MCF 10A (cell line): ENCODE results near the gene GALM. TPM values are rescaled to one million over a fixed set of nuclear protein-coding genes. Genes with fewer than 3 reads are reported as not detected.

Experiments
- BruUV-seq: library from RNA; stranded (reverse); fragments of 400-500 nt; replicated peaks from 2 replicates; lab custom pipeline; 2021; lab: Mats Ljungman, UMichigan
- CTCF ChIA-PET: fragments of 300-600 bp; sonication (Branson Sonifier 250); formaldehyde crosslinking; extraction: SDS; loops from one replicate; lab custom pipeline; 2021; ENCODE audit warnings: antibody characterized with exemption, inconsistent platforms; lab: Yijun Ruan, JAX
- POLR2A ChIA-PET: fragments of 300-600, 350-650 bp; sonication (Branson Sonifier 250); formaldehyde crosslinking; extraction: SDS; loops from one replicate; lab custom pipeline; 2020; ENCODE audit warnings: antibody characterized with exemption, inconsistent platforms; lab: Yijun Ruan, JAX
- DNase-seq: peaks from one replicate; pipeline ENCODE4 v3.0.0-alpha.2; 2018; ENCODE audit not compliant: unreplicated experiment
- H3K27ac Mint-ChIP-seq: one replicate; pipeline ENCODE4 v1.8.0; 2022; ENCODE audit warnings: mild to moderate bottlenecking, low read depth, mixed read lengths; ENCODE audit not compliant: unreplicated experiment
- H3K27me3 Mint-ChIP-seq: one replicate; pipeline ENCODE4 v1.8.0; 2022; ENCODE audit warnings: mixed read lengths; ENCODE audit not compliant: insufficient read depth, unreplicated experiment
- H3K36me3 Mint-ChIP-seq: one replicate; pipeline ENCODE4 v1.8.0; 2022; ENCODE audit warnings: mild to moderate bottlenecking, moderate library complexity, mixed read lengths; ENCODE audit not compliant: insufficient read depth, unreplicated experiment
- H3K4me1 Mint-ChIP-seq: one replicate; pipeline ENCODE4 v1.8.0; 2022; ENCODE audit warnings: mixed read lengths; ENCODE audit not compliant: insufficient read depth, unreplicated experiment
- H3K4me3 Mint-ChIP-seq: one replicate; pipeline ENCODE4 v1.8.0; 2022; ENCODE audit warnings: mild to moderate bottlenecking, moderate library complexity, mixed read lengths; ENCODE audit not compliant: unreplicated experiment
- H3K9me3 Mint-ChIP-seq: one replicate; pipeline ENCODE4 v1.8.0; 2022; ENCODE audit warnings: mixed read lengths; ENCODE audit not compliant: unreplicated experiment
- intact Hi-C: fragments of 100-400 bp; cut with micrococcal nuclease; formaldehyde crosslinking; loops from 2 replicates; pipeline ENCODE4 v1.14.1; 2022
- total RNA-seq: library from RNA; stranded (reverse); gene quantifications from 2 replicates; pipeline ENCODE4 v1.2.3, GENCODE V29; 2022
- TF ChIP-seq, protein P1 (sequence below): fragments of 200-600 bp; IDR thresholded peaks from one replicate; pipeline ENCODE4 v1.8.0; 2022; ENCODE audit warnings: antibody characterized with exemption, mild to moderate bottlenecking; ENCODE audit not compliant: unreplicated experiment

GALM gene
- total RNA-seq, 1 experiment from 2014 or later: not detected

- H3K27me3 Mint-ChIP-seq: no peaks in the 10 kb centered on the region
Observed at GRCh38 chr2:38650012-38650411, 15.9 kb upstream of the GALM start.

GRCh38 chr2:38650717-38651116 lies 15.2 kb upstream of the GALM start:
- no peaks in the 10 kb centered on the region for H3K27me3 Mint-ChIP-seq
- H3K36me3 Mint-ChIP-seq: no peaks in the 10 kb centered on the region
- TF ChIP-seq, protein P1, sequence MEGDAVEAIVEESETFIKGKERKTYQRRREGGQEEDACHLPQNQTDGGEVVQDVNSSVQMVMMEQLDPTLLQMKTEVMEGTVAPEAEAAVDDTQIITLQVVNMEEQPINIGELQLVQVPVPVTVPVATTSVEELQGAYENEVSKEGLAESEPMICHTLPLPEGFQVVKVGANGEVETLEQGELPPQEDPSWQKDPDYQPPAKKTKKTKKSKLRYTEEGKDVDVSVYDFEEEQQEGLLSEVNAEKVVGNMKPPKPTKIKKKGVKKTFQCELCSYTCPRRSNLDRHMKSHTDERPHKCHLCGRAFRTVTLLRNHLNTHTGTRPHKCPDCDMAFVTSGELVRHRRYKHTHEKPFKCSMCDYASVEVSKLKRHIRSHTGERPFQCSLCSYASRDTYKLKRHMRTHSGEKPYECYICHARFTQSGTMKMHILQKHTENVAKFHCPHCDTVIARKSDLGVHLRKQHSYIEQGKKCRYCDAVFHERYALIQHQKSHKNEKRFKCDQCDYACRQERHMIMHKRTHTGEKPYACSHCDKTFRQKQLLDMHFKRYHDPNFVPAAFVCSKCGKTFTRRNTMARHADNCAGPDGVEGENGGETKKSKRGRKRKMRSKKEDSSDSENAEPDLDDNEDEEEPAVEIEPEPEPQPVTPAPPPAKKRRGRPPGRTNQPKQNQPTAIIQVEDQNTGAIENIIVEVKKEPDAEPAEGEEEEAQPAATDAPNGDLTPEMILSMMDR: no peak
- no TSS peak for BruUV-seq
- DNase-seq: no peak
- intact Hi-C loops: no loop called here
- H3K4me3 Mint-ChIP-seq: no peak overlapping the region
- no peak overlapping the region for H3K27ac Mint-ChIP-seq
- POLR2A ChIA-PET: no interaction called here
- H3K9me3 Mint-ChIP-seq: peaks cover 5% of the 10 kb centered on the region
- CTCF ChIA-PET: interaction anchor here (0.5 to 0.9 kb wide), 2 partner anchors 24 to 154 kb away, joined by 3 to 5 read pairs; no protein-coding TSS in a partner anchor
- H3K4me1 Mint-ChIP-seq: peaks cover 8% of the 10 kb centered on the region

More at GRCh38 chr2:38650012-38650411, 15.9 kb upstream of the GALM start:
- Mint-ChIP-seq H3K4me1 (peaks cover 8% of the 10 kb centered on the region), H3K36me3 (no peaks in the 10 kb centered on the region), H3K27ac (no peak overlapping the region), H3K9me3 (peaks cover 5% of the 10 kb centered on the region), H3K4me3 (no peak overlapping the region)
- POLR2A ChIA-PET: no interaction called here
- no TSS peak for BruUV-seq
- no peak for DNase-seq
- CTCF ChIA-PET: interaction anchor here (0.5 kb wide), 1 partner anchor 155 kb away, joined by 3 read pairs; no protein-coding TSS in a partner anchor
- intact Hi-C loops: no loop called here
- TF ChIP-seq, protein P1: no peak

DNA sequence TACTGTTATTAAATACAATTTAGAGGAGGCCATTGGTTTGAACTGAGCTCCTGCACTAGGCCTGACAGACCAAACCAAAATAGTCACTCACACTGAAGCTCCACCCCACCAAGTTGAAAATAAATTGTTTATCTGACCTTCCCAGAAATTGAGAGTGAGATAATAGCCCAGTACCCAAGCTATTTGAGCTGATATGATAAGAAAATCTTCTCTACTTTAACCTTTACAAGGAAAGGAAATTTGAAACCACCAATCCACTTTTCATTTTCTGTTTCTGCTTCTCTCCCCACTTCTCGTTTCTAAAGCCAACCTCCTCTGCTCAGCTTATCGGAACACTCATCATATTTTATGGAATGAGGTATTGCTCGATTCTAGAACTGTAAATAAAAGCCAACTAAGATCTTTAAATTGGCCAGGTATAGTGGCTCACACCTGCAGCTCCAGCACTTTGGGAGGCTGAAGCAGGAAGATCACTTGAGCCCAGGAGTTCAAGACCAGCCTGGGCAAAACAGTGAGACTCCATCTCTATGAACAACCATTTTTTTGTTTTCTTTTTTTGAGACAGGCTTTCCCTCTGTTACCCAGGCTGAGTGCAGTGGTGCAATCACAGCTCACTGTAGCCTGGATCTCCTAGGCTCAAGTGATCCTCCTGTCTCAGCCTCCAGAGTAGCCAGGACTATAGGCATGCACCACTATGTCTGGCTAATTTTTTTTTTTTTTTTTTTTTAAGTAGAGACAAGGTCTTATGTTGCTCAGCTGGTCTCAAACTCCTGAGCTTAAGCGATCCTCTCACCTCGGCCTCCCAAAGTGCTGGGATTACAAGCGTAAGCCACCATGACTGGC lies 13.3 kb upstream of the GALM start:
- ChIA-PET POLR2A (interaction anchor here (1.0 kb wide), 1 partner anchor 11 kb away, joined by 3 read pairs; no protein-coding TSS in a partner anchor), CTCF (no interaction called here)
- intact Hi-C loops: no loop called here
- H3K4me3 Mint-ChIP-seq: no peak overlapping the region
- H3K27me3 Mint-ChIP-seq: no peaks in the 10 kb centered on the region
- no TSS peak for BruUV-seq
- no peak overlapping the region for H3K27ac Mint-ChIP-seq
- TF ChIP-seq, protein P1: no peak
- peaks cover 5% of the 10 kb centered on the region for H3K9me3 Mint-ChIP-seq
- H3K4me1 Mint-ChIP-seq: peaks cover 8% of the 10 kb centered on the region
- no peaks in the 10 kb centered on the region for H3K36me3 Mint-ChIP-seq
- no peak for DNase-seq

DNA sequence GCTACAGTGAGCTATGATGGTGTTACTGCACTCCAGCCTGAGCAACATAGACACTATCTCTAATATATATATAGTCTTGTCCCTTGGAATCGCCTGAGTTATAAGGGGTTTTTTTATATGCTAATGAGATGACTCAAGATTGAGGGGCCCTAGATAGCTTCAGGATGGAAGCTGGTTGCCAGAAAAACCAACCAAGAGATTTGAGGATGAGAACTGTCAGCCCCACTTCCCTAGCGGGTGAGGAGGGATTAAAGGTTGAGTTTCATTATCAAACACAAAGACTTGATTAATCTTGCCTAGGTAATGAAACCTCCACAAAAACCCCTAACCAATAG lies 12.6 kb upstream of the GALM start:
- intact Hi-C loops: no loop called here
- Mint-ChIP-seq H3K36me3 (no peaks in the 10 kb centered on the region), H3K9me3 (no peaks in the 10 kb centered on the region), H3K4me1 (peaks cover 1% of the 10 kb centered on the region), H3K4me3 (no peak overlapping the region), H3K27me3 (no peaks in the 10 kb centered on the region), H3K27ac (no peak overlapping the region)
- TF ChIP-seq, protein P1: no peak
- DNase-seq: no peak
- ChIA-PET POLR2A (interaction anchor here (1.3 kb wide), 1 partner anchor 10 kb away, joined by 5 read pairs; no protein-coding TSS in a partner anchor), CTCF (interaction anchor here (0.5 to 0.7 kb wide), 2 partner anchors 28 to 53 kb away, joined by 3 to 4 read pairs; no protein-coding TSS in a partner anchor)
- no TSS peak for BruUV-seq
